Uterus (tissue), 2 donors: ENCODE measurements around the gene GALNT13.

Experiments
- POLR2A ChIP-seq, 2 donors: fragments of 450-650 bp; IDR thresholded peaks; one replicate each; pipeline ENCODE4 v1.6.1; 2016; ENCODE audit warnings: antibody characterized with exemption in 2 of 2, mild to moderate bottlenecking in 1 of 2, moderate library complexity in 1 of 2
- TF ChIP-seq, protein P1 (sequence below), 4 experiments: fragments of 200-600 bp in 2 of 4; fragments of 450-650 bp in 2 of 4; sonication (generic) in 2 of 4; IDR thresholded peaks; one replicate each; pipeline ENCODE4 v1.5.1; 2016 to 2019; ENCODE audit warnings: antibody characterized with exemption in 4 of 4, mild to moderate bottlenecking in 2 of 4, moderate library complexity in 1 of 4

- no peak for TF ChIP-seq POLR2A (IDR thresholded peaks at IDR 0.05)
- TF ChIP-seq, protein P1, sequence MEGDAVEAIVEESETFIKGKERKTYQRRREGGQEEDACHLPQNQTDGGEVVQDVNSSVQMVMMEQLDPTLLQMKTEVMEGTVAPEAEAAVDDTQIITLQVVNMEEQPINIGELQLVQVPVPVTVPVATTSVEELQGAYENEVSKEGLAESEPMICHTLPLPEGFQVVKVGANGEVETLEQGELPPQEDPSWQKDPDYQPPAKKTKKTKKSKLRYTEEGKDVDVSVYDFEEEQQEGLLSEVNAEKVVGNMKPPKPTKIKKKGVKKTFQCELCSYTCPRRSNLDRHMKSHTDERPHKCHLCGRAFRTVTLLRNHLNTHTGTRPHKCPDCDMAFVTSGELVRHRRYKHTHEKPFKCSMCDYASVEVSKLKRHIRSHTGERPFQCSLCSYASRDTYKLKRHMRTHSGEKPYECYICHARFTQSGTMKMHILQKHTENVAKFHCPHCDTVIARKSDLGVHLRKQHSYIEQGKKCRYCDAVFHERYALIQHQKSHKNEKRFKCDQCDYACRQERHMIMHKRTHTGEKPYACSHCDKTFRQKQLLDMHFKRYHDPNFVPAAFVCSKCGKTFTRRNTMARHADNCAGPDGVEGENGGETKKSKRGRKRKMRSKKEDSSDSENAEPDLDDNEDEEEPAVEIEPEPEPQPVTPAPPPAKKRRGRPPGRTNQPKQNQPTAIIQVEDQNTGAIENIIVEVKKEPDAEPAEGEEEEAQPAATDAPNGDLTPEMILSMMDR (IDR thresholded peaks at IDR 0.05), result no peak
Measured at GRCh38 chr2:154425994-154426393, 554.3 kb downstream of the GALNT13 start.
